GM19468 (cell line): ENCODE data around the gene SORCS2.
"Not testable (repeated sequence)": the region's sequence is repeated elsewhere in the genome, so short reads cannot be mapped to it uniquely, and the experiment has no call there.

Experiments used
- ATAC-seq: cut with Tn5 transposase; IDR thresholded peaks from one replicate; pipeline ENCODE4 v1.9.1; 2021; ENCODE audit warnings: mild to moderate bottlenecking, moderate library complexity, moderate number of reproducible peaks; ENCODE audit not compliant: unreplicated experiment; ENCODE audit errors: extremely low read depth

The SORCS2 gene

DNA sequence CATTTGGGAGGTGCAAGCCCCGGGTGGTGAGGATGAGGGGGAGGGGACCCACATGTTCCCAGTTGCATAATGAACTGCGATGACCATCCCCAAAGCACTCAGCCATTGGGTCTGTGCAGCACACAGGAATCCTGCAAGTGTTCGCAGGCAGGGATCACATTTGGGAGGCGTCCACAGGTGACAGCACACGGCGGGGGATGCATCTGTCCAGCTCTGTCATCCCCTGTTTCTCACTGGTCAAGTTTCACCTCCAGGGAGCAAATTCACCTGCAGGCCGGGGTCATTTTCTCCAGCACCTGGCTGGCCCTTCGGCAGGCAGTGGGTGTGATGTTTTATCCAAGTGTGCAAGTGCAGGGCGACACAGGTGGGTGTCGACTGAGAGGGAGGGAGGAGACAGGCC lies 33.3 kb upstream of the SORCS2 start:
- ATAC-seq: no peak

DNA sequence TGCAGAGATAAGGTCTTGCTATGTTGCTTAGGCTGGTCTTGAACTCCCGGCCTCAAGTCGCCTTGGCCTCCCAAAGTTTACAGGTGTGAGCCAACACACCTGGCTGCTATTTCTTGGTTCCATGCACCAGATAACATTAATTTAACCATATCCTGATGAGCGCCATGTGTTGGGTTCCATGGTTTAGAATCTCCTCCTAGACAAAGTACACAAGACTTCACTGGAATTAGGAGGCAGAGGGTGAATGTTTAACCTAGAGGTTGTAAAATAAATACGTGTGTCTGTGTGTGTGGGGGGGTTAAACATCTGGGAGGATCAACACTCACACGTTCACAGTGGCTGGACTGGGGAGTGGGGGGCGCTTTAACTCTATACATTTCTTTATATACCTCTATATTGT lies 32.4 kb upstream of the SORCS2 start:
- no peak for ATAC-seq

DNA sequence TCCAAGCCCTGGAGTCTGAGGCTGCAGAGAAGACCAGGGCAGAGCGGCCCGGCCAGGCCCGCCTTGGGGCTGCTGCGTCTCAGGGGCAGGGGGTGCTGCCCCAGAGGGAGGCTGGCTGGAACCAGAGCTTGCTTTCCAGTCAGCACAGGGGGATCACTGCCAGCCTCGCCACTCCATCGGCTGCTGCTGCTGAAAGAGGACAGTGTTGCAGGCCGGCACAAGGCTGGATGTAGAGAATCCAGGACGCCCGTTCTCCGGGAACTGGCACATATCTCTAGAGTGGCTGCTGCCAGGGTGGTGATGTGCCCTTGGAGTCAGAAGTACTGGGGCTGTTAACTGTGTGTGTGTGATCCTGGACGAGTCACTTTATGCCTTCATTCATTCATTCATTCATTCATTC lies 31.9 kb upstream of the SORCS2 start:
- no peak for ATAC-seq

DNA sequence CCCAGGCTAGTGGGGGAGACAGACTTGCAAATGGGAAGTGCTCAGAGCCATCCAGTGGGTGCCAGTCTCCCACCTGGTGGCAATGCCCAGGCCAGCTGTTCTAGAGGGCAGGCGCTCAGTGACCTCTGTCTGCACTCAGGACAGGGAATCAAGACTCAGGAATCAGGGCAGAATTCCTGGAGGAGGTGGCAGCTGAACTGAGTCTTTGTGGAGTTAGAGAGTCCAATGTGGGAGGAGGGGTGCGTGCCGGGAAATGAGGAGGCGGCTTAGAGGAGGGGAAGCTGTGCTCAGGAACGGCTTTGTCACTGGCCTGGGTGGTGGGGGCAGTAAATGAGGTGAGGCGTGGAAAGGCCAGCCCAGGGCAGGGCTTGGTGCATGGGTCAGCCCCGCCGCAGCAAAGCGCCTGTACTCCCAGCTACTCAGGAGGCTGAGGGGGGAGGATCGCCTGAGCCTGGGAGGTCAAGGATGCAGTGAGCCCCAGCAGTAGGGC lies 31.3 kb upstream of the SORCS2 start:
- no peak for ATAC-seq

DNA sequence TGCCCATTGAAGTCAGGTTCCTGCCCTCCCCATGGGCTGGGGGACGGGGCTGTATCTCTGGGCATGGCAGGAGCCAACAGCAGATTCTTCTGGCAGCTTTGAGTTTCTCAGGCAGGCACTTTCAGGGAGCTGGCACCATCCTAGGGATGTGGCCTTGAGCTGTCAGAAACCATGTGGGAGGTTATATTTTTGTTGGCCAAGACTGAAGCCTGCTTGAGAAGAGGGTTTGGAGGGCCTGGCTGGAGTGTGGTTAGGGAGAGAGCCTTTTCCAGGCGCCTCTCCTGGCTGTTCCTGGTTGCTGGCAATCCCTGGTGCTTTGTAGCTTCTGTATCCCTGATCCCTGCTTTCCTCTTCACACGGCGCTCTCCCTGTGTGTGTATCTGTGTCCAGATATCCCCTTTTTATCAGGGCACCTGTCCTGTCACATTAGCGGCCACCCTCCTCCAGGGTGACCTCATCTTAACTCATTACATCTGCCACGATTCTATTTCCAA lies 30.6 kb upstream of the SORCS2 start:
- ATAC-seq: no peak

DNA sequence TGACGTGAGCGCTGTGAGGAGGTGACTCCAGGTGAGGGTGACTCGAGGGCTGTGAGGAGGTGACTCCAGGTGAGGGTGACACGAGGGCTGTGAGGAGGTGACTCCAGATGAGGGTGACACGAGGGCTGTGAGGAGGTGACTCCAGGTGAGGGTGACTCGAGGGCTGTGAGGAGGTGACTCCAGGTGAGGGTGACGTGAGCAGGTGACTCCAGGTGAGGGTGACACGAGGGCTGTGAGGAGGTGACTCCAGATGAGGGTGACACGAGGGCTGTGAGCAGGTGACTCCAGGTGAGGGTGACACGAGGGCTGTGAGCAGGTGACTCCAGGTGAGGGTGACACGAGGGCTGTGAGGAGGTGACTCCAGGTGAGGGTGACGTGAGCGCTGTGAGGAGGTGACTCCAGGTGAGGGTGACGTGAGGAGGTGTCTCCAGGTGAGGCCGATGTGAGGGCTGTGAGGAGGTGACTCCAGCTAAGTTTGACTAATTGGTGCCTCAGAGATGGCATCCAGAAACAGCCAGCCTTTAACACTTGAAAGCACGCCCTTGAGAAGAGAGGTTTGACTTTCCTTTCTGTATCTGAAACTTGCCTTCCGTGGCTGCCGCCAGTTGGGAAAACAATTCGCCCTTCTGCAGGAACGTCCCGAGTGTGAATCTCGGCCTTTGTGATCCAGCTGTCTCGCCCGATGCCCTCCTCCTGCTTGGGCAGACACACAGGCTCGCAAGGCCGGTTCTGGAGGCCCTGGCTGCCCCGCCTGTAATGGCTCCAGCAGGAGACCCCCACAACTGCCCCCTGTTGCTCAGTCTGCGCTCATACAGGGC lies 27.1 kb upstream of the SORCS2 start:
- ATAC-seq: not testable (repeated sequence)

DNA sequence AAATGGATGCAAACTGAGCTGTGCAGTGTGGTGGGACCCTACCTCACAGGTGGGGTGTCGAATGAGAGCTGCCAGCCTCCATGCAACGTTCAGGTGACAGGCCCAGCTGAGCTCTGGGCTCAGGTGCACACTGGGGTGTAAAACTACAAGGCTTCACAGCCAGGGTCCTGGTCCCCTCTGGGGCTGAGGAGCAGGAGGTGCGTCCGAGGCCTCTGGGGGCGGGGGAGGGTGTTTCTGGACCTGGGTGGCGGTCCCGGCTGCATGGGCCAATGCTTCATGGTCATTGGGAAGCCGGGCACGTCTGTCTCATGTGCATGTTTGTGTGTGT lies 26.5 kb upstream of the SORCS2 start:
- ATAC-seq: no peak

DNA sequence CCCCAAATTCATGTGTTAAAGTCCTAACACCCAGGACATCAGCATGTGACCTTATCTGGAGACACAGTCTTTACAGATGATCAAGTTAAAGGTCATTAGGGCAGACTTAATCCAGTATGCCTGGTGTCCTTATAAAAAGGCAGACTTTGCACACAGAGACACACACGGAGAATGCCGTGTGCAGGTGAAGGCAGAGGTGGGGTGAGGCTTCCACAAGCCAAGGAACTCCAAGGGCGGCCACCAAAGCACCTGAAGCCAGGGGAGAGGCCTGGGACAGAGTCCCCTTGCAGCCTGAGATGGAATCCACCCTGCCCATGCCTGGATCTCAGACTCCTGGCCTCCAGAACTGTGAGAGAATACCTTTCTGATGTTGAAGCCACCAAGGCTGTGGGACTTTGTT lies 26.1 kb upstream of the SORCS2 start:
- ATAC-seq: no peak

DNA sequence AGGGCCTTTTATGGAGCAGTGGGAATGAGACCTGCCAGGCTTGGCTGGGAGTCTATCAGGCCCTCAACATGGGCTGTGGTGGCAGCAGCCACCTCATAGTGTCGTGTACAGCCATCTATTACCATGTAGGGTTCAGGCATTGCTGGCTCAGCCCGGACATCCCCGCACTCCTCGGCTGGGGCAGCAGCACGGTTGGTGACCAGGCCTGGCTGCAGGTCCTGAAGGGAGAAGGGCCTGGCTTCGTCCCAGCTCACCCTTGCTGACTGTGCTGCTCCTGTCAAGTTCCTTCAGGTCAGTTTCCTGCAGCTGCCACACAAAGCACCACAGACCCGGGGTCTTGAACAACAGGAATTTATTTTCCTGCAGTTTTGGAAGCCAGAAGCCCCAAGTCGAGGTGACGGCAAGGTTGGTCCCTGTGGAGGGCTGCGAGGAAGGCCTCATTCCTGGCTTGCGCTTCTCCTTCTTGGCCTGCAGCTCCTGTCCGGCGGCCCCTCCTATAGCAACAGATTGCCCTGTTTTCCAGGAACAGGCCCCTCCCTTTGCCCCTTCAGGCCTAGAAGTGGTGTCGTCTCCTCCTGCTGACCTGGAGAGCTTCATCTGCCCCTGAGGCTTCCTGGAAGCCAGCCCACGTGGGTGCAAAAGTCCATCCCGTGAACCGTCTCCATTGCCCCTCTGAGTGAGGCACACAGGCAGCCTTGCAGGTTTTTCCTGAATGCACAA lies 25.2 kb upstream of the SORCS2 start:
- ATAC-seq: no peak

DNA sequence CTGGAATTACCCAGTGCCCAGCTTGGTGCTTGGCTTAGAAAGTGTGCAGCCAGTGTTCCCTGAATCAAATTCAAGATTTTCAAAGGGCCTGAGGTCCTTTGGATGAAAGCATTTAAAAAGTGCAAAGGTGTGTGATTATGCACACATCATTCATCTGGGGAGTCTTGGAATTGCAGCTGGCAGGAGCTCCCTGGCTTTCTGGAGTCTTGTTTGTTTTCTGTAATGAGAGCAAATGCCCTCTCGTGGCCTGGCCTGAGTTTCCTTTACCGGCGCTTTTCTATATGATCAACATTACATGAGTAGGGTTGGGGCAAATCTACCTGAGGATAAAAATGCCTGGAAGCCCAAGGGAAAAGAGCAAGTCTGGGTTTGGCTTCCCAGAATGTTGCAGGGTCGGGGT lies 24.6 kb upstream of the SORCS2 start:
- no peak for ATAC-seq

DNA sequence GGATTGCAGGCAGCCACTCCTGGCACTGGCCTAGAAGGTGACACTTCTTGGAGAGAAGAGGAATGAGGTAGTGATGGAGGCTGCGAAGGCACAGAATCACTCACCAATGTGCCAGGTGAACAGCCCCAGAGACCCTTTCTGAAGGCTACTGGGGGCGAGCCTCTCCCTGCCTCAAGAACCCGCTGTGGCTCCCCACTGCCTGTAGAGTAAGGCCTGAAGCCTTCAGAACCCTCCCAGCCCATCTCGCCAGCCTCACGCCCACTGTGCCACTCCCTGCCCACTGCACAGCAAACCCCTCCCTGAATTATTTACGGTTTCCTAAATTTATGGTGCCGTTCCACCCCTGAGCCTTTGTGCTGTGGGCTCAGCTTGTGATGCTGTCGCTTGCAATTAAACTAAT lies 24.2 kb upstream of the SORCS2 start:
- ATAC-seq: no peak

DNA sequence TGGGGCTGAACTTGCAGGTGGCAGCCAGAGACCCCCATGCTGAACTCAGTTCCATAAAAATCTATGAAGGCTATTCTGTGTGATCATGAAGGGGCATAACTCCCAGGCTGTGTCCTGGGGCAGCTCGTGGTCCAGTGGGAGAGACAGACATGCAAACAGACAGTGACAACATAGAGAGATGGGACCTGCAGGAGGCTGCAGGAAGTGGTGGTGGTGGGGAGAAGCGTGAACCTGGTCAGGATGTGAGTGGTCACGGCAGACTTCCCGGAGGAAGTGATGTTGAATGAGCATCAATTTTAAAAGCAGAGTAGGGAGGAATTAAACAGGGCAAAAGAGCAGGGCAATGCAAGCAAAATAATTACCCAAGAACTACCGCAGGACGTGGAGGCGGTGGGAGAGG lies 23.2 kb upstream of the SORCS2 start:
- no peak for ATAC-seq

DNA sequence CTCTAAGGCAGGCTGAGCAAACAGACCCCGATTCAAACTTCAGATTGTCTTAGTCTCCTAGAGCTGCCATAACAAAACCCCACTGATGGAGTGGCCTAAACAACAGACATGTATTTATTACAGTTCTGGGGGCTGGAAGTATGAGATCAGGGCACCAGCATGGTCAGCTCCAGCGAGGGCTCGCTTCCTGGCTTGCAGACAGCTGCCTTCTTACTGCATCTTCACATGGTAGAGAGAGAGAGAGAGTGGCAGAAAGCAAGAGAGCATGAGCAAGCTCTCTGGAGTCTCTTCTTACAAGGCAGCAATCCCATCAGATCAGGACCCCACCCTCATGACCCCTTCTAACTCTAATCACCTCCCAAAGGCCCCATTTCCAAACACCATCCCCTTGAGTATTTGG lies 22.3 kb upstream of the SORCS2 start:
- no peak for ATAC-seq

DNA sequence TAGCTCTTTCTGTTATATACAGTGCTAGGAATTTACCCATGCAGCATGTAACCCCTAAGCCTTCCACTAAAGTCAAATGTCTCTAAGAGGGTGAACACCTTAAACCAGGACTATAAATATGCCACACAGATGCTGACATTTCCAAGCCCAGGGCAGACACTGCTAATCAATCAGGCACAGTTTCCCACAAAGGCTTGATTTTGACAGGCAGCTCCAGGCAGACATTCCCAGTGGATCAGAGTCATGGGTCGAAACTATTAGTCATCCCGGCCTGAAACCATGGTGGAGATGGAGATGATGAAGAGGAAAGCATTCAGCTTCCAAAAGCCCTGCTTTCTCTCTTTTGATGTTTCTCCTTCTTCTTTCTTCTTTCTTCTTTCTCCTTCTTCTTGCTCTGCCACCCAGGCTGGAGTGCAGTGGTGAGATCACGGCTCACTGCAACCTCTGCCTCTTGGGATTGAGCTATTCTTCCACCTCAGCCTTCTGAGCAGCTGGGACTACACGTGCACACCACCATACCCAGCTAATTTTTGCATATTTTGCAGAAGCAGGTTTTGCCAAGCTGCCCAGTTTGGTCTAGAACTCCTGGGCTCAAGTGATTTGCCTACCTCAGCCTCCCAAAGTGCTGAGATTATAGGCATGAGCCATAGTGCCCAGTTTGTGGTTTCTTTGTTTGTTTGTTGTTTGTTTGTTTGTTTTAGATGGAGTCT lies 21.0 kb upstream of the SORCS2 start:
- no peak for ATAC-seq

DNA sequence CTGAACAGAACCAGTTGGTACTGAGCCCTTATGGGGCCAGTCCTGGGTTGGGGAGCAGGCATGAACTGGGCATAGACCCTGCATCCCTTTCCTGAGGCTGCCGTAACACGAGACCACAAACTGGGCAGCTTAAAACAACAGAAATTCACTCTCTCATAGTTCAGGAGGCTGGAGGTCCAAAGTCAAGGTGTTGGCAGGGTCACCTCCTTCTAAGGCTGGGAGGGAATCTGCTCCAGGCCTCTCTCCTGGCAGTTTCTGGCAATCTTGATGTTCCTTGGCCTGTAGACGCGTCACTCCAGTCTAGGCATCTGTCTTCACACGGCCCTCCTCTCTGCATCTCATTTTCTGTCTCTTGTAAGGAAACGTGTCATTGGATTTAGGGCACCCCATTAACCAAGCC lies 19.8 kb upstream of the SORCS2 start:
- ATAC-seq: no peak

DNA sequence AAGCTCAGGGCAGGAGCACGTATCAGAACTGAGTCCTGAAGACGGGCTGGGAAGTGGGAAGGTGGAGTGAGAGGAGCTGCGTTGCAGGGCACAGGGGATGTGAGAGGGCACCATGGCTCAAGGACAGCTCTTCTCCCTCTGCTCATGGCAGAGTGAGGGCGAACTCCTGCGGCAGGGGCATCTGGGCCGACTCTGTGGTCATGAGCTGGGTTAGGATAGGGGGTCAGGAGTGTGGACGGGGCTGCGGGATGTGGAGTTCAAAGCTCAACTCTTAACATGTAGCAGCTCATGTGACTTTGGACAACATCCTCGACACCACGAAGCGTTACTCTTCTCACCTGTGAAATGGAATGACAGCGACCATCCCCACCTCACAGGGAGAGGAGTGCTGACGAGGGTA lies 19.4 kb upstream of the SORCS2 start:
- ATAC-seq: no peak

DNA sequence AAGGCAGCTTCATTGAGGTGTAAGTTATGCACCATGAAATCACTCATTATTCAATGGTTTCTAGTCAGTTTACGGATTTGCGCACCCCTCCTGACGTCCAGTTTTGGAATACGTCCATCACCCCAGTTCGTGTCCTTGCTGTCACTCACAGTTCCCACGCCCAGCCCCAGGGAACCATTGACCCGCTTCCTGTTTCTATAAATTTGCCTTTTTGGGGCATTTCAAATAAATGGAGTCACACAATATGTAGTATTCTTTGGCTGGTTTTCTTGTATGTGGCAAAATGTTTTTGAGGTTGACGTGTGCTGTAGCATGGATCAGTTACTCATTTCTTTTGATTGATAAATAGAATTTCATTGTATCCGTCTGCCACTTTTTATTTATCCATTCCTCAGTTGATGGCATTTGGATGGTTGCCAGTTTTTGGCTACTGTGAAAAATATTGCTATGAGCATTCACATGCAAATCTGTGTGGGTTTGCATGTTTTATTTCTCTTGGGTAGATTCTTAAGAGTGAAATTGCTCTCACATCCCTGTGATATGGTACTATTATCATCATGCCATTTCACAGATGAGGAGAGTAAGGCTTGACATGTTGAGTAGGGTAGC lies 18.4 kb upstream of the SORCS2 start:
- ATAC-seq: no peak

DNA sequence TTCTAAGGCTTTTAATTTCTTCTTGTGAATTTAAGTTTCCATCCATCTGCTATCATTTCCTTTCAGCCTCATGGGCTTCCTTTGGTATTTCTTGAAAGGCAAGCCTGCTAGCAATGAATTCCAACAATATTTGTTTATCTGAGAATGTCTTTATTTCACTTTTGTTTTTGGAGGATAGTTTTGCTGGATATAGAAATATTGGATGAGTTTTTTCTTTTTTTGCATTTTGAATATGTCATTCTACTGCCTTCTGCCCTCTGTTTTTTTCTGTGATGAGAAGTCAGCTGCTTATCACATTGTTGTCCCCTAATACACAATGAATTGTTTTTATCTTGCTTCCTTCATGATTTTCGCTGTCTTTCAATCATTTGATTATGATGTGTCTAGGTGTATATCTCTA lies 13.2 kb upstream of the SORCS2 start:
- ATAC-seq: no peak

DNA sequence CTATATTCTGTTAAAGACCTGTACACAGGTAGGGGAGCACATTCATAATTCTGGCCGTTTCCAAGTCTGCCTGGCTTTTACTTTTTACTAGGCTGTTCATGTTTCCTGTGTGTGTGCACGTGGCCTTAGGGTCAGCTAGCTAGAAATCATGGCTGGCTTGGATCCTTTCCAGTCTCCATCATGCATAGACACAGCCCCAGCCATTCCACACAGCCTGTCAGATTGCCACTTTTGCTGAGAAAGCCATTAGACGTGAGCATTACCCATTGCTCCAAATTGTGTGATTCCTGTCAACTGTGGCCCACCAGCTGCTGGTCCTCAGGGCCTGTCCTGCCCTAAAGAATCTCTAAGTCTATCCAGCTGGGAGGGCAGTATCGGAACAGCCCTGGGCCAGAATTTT lies 11.4 kb upstream of the SORCS2 start:
- ATAC-seq: no peak

DNA sequence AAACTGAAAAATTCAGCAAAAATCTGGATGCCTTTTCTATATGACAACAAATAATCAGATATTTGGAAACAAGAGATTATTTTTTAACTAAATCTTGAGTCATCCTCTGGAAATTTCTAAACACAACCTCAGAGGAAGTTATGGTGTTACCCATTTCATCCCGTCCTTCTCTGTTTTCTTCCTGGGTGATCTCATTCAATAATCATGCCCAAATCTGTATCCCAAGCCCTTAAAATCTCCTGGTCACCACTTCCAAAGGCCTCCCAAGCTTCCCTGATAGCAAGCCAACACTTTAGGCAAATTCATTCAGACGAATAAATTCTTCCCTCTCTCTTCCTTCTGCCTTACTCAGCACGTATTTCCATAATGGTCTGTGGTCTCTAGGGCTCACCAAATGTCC lies 9.7 kb upstream of the SORCS2 start:
- ATAC-seq: no peak

DNA sequence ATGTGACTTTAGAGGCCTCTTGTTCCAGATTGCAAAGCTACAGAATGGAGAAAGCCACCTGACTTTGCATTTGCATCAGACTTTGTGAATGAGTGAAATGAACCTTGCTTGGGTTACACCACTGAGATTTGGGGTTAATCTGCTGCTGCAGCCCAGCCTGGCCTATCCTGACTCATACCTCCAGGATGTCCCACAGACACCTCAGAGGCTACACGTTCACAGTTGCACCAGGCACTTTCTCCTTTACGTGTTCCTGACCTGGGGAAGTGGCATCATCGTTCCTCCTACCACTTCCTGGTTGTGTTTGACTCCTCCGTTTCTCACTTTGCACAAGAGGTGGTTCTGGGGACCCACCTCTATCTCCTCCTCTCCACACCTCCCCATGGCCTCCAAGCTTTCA lies 9.2 kb upstream of the SORCS2 start:
- ATAC-seq: no peak
